8988T (cell line): ENCODE results near the gene CIP2A.

Experiments used
- DNase-seq: peaks from one replicate; pipeline ENCODE4 v3.0.0; 2011

The CIP2A gene

GRCh38 chr3:108509263-108509662 lies 80.0 kb downstream of the CIP2A start:
- DNase-seq = no peak

- DNase-seq = no peak
Measured at GRCh38 chr3:108507902-108508301, 81.3 kb downstream of the CIP2A start.

GRCh38 chr3:108505811-108506210 lies 83.4 kb downstream of the CIP2A start:
- DNase-seq = no peak

- DNase-seq = no peak
Measured at GRCh38 chr3:108503722-108504121, 85.5 kb downstream of the CIP2A start.

GRCh38 chr3:108501535-108501934 lies 87.7 kb downstream of the CIP2A start:
- no peak for DNase-seq

GRCh38 chr3:108500728-108501127 lies 88.5 kb downstream of the CIP2A start:
- DNase-seq = no peak
